ENCODE measurements around the gene TMEM80.

DNA sequence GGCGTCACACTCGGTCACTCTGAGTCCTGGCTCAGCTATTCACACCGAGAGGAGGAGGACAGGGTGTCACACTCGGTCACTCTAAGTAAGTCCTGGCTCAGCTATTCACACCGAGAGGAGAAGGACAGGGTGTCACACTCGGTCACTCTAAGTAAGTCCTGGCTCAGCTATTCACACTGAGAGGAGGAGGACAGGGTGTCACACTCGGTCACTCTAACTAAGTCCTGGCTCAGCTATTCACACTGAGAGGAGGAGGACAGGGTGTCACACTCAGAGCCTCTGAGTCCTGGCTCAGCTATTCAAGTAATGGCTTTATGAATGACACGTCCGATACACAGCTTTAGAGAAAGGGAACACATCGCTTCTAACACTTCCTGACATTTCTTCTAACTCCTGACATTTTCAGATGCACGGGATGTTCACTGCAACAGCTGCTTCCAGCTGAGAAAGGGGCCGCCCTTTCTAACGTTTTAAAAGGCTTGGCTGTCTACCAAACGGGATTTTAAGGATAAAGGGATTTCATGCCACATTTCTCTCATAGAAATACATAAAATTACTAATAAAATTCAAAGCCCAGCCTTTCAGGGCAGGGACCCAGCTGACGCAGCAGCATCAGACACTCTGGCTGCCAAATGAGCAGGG, 30.4 kb upstream of the TMEM80 start:
- TF ChIP-seq MZF1 (tag by site-specific recombination; IDR thresholded peaks at IDR 0.05; ENCODE audit: borderline replicate concordance) = no peak
- TF ChIP-seq, protein P1, sequence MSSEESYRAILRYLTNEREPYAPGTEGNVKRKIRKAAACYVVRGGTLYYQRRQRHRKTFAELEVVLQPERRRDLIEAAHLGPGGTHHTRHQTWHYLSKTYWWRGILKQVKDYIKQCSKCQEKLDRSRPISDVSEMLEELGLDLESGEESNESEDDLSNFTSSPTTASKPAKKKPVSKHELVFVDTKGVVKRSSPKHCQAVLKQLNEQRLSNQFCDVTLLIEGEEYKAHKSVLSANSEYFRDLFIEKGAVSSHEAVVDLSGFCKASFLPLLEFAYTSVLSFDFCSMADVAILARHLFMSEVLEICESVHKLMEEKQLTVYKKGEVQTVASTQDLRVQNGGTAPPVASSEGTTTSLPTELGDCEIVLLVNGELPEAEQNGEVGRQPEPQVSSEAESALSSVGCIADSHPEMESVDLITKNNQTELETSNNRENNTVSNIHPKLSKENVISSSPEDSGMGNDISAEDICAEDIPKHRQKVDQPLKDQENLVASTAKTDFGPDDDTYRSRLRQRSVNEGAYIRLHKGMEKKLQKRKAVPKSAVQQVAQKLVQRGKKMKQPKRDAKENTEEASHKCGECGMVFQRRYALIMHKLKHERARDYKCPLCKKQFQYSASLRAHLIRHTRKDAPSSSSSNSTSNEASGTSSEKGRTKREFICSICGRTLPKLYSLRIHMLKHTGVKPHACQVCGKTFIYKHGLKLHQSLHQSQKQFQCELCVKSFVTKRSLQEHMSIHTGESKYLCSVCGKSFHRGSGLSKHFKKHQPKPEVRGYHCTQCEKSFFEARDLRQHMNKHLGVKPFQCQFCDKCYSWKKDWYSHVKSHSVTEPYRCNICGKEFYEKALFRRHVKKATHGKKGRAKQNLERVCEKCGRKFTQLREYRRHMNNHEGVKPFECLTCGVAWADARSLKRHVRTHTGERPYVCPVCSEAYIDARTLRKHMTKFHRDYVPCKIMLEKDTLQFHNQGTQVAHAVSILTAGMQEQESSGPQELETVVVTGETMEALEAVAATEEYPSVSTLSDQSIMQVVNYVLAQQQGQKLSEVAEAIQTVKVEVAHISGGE (tag by site-specific recombination; conservative IDR thresholded peaks at IDR 0.05; ENCODE audit: low read depth) = no peak
- TF ChIP-seq, protein P2, sequence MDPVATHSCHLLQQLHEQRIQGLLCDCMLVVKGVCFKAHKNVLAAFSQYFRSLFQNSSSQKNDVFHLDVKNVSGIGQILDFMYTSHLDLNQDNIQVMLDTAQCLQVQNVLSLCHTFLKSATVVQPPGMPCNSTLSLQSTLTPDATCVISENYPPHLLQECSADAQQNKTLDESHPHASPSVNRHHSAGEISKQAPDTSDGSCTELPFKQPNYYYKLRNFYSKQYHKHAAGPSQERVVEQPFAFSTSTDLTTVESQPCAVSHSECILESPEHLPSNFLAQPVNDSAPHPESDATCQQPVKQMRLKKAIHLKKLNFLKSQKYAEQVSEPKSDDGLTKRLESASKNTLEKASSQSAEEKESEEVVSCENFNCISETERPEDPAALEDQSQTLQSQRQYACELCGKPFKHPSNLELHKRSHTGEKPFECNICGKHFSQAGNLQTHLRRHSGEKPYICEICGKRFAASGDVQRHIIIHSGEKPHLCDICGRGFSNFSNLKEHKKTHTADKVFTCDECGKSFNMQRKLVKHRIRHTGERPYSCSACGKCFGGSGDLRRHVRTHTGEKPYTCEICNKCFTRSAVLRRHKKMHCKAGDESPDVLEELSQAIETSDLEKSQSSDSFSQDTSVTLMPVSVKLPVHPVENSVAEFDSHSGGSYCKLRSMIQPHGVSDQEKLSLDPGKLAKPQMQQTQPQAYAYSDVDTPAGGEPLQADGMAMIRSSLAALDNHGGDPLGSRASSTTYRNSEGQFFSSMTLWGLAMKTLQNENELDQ (tag by site-specific recombination; IDR thresholded peaks at IDR 0.05; ENCODE audit: low read depth) = no peak
